Measurements from ENCODE around the gene HHIPL1.
"Not testable (repeated sequence)": the region's sequence is repeated elsewhere in the genome, so short reads cannot be mapped to it uniquely, and the experiment has no call there.

The HHIPL1 gene

GRCh38 chr14:99637624-99638023 is 7.3 kb upstream of the HHIPL1 start:
- no peak for DNase-seq

- DNase-seq = not testable (repeated sequence)
These were observed 2.2 kb upstream of the HHIPL1 start for GRCh38 chr14:99642771-99643170.

- no peak for DNase-seq
These were observed 1.6 kb upstream of the HHIPL1 start for GRCh38 chr14:99643343-99643742.

GRCh38 chr14:99644035-99644587 is 818 bp upstream of the HHIPL1 start:
- DNase-seq = no peak

- DNase-seq = no peak
These were observed 896 bp downstream of the HHIPL1 start for GRCh38 chr14:99645545-99646505.

GRCh38 chr14:99647411-99647810 is 2.5 kb downstream of the HHIPL1 start:
- no peak for DNase-seq

- no peak for DNase-seq
These were observed 3.3 kb downstream of the HHIPL1 start for GRCh38 chr14:99648027-99648784.

GRCh38 chr14:99649219-99649618 is 4.3 kb downstream of the HHIPL1 start:
- no peak for DNase-seq

GRCh38 chr14:99649643-99650042 is 4.7 kb downstream of the HHIPL1 start:
- DNase-seq = no peak

GRCh38 chr14:99650189-99650588 is 5.3 kb downstream of the HHIPL1 start:
- DNase-seq = no peak

GRCh38 chr14:99651953-99652746 is 7.2 kb downstream of the HHIPL1 start:
- DNase-seq = no peak

- no peak for DNase-seq
These were observed 9.5 kb downstream of the HHIPL1 start for GRCh38 chr14:99654235-99654985.

GRCh38 chr14:99655521-99655920 is 10.6 kb downstream of the HHIPL1 start:
- no peak for DNase-seq

GRCh38 chr14:99656171-99656570 is 11.2 kb downstream of the HHIPL1 start:
- DNase-seq = no peak

GRCh38 chr14:99657645-99658155 is 12.8 kb downstream of the HHIPL1 start:
- DNase-seq = no peak

GRCh38 chr14:99658218-99658845 is 13.4 kb downstream of the HHIPL1 start:
- no peak for DNase-seq

- DNase-seq = no peak
These were observed 14.4 kb downstream of the HHIPL1 start for GRCh38 chr14:99659333-99659741.

- DNase-seq = no peak
These were observed 15.2 kb downstream of the HHIPL1 start for GRCh38 chr14:99660006-99660566.

GRCh38 chr14:99660794-99661193 is 15.9 kb downstream of the HHIPL1 start:
- no peak for DNase-seq

GRCh38 chr14:99661206-99661605 is 16.3 kb downstream of the HHIPL1 start:
- not testable (repeated sequence) for DNase-seq

GRCh38 chr14:99662846-99663245 is 17.9 kb downstream of the HHIPL1 start:
- DNase-seq = no peak
